Activated gamma-delta T cell treated with Interleukin-2 at 50 U/mL for 16 hours (primary cell): ENCODE data around the gene ACTR3C.
A peak's percentile ranks its signal among the peaks of the same experiment; 100 is the strongest.

ENCODE experiments used
- DNase-seq: peaks from one replicate; pipeline ENCODE4 v3.0.0-alpha.2; 2020

The ACTR3C gene

DNA sequence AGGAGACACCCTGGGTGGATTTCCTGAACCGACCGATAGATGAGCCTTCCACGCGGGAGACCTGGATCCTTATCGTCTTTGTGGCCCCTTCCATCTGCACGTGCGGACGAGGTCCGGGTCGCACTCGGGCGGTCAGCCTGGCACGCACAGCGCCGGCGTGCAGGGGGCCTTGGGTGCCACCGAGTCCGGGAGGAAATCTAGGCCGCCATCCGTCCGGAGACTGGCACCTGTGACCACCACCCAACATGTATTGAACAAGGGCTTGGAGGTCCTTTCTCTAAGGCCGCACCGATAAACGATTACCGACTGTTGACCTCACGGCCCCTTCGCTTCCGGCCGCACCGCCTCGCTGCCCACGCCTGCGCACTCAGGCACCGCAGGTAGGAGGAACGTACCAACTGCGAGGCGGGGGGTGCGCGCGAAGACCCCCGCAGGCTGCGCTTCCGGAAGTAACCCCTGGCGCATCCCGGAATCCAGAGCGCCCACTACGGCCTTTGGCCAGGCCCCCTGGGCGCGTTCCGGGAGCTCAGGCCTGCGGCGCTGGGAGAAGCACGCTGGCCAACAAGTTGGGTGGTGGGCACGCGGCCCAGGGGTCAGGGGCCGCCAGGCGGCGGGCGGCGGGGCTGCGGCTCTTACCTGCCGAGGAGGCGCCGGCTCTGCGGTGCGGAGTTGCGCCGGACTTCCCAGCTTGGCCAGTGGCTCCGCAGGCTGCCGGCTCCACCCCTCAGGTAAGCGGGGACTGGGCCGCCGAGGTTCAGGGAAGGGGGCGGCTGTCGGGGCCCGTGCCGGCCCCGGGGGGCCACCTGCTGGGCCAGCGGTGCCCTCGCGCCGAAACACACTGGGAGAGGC is at the start of gene ACTR3C, which contains the start of gene LRRC61:
Gene ACTR3C (minus strand): TSS at position 713 of the 849 bp plus-strand sequence. CDS start 28,249 bp downstream, outside the sequence.
Gene LRRC61 (plus strand): TSS at position 523 of the 849 bp plus-strand sequence. CDS start 13,507 bp downstream, outside the sequence.
- peak; percentile 59 for DNase-seq

DNA sequence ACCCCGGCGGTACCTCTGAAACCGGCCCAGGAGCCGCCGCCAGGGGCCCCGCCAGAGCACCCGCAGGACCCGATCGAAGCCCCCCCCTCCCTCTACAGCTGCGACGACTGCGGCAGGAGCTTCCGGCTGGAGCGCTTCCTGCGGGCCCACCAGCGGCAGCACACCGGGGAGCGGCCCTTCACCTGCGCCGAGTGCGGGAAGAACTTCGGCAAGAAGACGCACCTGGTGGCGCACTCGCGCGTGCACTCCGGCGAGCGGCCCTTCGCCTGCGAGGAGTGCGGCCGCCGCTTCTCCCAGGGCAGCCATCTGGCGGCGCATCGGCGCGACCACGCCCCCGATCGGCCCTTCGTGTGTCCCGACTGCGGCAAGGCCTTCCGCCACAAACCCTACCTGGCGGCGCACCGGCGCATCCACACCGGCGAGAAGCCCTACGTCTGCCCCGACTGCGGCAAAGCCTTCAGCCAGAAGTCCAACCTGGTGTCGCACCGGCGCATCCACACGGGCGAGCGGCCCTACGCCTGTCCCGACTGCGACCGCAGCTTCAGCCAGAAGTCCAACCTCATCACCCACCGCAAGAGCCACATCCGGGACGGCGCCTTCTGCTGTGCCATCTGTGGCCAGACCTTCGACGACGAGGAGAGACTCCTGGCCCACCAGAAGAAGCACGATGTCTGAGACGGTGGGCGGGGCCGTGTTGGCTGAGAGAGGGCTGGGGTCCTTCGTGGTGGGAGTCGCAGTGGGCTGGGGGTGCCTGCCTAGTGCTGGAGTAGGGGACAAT is 49.1 kb upstream of the ACTR3C start:
- DNase-seq, result no peak

GRCh38 chr7:150371996-150372270 is 48.6 kb upstream of the ACTR3C start:
- no peak for DNase-seq

GRCh38 chr7:150371131-150371995 is 48.0 kb upstream of the ACTR3C start:
- no peak for DNase-seq

DNA sequence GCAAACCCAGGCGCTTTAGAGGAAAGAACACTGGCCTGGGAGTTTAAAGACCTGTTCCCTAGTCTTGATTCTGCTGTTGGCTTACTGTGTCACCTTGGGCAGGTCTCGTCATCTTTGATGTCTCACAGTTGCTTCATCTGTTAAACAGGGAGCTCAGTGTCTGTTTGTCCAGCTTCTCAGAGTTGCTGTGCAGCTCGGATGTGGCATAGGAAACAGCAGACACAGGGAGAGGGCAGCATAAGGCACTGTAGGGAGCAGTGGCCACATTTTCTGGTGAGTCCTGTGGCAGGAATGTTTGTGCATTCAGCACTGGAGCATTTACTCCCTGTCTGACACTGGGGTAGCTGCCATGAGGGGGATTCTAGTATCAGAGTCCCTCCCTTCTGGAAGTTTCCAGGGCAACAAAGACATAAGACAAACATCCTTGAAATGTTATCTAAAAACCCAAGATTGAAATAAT is 47.3 kb upstream of the ACTR3C start:
- no peak for DNase-seq

DNA sequence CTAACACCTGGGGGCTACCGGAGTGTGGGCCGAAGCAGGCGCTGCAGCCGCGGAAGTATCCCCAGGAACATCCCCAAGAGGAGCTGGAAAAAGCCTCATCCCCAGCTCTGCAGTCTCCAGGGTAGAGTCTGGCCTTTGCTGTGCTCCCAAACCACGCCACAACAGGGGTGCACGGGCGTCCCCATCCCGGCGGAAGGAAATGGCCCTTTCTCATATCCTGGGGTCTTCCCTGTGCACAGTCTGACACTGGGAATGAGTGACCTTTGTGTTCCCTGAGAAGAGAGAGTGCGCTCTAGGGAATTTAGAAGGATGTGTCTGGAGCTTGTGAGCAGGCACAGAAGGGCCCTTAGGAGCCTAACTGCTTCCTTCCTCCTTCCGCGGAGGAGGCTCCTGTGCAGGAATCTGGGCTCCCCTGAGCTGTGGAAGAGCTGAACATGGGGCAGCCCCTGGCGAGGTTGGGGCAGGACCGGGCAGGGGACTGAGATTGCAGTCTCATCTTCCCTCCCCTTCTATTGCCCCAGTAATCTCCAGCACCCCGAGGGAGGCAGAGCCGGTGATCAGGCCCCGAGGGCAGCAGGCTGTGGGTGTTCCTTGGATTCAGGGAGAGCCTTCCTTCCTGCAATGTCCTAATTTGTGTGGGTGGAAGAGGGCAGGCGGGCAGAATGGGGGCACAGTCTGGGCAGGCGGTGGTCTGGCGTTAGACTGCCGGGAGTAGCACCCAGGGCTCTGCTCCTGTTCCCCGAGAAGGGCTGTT is 46.6 kb upstream of the ACTR3C start:
- no peak for DNase-seq

GRCh38 chr7:150368884-150369747 is 45.8 kb upstream of the ACTR3C start:
- peak; percentile 44 for DNase-seq

GRCh38 chr7:150368096-150368883 is 44.9 kb upstream of the ACTR3C start, which contains the start of gene REPIN1:
Gene REPIN1, plus strand, starts transcription at chr7:150368822. Its CDS starts 890 bp downstream, at chr7:150369712.
- DNase-seq, result peak; percentile 82

DNA sequence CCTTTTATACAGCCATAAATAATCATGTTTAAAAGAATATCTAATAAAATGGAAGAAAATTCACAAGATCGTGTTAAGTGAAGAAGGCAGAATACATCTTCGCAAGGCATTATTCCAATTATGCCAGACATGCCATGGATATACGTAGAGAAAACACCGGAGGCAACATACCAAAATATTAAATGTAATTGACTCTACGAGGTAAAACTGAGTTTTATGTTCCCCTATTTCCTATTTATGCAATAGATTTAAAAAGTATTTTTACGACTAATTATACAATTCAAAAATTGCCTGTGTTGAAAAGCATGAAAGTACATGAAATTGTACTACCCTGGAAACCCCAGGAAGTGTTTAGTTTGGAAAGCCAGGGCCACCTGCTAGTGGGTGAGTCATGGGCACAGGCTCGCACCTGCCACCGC is 44.3 kb upstream of the ACTR3C start:
- DNase-seq, result no peak

DNA sequence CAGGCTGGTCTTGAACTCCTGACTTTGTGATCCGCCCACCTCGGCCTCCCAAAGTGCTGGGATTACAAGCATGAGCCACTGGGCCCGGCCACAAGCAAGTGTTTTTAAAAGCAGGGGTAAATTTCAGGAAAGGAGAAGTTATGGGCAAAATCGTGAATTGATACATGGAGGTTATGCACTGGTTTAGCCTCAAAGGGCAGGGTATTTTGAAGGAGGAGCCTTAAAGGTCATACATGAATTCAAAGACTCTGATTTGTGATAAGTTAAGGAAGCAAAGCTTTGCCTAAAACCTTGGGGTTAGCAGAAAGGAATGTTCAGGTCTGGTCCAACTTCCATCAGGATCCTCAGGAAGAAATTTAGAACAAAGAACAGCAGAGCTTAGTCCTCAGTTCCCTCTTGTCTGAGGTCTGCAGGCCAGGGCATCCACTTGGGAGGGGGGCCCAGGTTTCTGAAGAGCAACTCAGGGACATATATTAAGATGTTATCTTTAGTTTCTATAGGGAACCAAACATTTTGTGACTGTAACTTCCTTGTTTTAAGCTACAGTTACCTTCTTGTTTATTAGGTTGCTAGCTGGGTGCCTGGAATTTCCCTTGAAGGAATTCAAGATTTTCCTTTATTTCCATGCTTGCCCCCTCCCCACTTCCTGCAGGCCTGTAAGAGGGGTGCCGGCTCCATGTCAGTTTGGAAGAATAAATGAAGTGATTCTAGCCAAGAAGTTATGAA is 42.5 kb upstream of the ACTR3C start:
- no peak for DNase-seq

DNA sequence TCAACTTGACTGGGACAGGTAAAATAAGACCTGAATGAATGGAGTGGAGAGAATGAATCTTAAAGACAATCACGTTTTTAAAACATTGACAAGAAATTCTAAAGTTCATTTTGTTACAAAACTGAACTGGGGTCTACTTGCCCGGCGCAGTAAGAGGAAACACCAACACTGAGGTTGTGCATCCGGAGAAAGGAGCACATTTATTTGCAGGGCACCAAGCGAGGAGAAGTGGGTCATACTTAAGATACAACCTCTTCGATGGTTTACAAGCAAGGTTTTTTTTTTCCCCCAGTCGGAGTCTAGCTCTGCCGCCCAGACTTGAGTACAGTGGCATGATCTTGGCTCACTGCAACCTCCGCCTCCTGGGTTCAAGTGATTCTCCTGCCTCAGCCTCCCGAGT is 41.8 kb upstream of the ACTR3C start:
- no peak for DNase-seq

- no peak for DNase-seq
Measured at GRCh38 chr7:150363872-150364271, 40.5 kb upstream of the ACTR3C start.

DNA sequence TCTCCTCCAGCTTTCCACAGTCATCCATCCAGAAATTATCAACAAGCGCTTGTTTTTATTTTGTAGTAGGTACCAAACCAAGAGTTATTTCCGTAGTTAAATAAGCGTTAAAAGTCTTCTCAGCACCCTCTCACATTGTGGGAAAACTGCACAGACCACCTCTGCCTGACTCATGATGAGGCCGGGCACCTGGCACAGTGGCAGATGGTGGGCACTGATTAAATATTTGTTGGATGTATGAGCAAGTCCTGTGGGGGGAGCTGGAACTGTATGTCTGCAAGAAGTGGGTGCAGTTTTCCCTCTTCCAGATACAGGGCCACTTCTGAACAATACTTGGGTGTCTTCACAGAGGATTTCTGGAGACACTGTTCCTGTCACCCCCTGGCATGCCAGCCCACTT is 40.0 kb upstream of the ACTR3C start:
- no peak for DNase-seq

DNA sequence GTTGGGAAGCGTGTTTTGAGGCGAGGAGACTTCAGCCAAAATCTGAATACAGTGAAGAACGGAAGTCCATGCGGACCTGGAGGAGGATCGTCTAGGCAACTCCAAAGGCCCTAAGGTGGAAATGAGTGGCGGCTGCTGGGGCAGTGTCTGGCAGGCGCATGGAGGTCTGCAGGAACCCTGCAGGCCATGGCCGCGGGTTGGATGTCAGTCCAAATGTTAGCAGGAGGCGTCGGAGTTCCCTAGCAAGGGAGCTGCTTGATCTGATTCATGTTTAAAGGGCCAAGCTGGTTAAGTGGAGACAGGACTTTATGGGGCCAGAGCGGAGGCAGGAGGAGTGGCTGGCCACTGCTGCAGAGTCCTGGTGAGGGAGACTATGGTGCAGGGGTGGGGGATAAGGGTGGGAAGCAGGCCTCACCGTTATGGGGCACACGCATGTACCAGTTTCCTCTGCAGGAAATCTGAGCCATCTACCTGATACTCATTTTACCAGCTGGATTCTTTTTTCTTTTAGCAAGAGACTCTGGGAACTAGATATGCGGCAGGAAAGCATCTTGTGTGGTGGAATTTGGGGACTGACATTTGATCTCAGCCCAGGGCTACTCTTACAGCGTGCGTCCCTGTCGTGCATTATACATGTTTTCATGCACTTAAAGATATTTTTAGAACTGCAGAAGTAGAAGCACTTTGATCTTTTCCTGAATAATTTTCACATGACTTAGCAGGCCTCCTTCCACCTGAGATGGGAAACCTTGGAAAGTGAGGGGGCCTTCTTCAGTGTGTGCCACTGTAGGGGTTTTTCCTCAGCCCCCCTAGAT is 38.7 kb upstream of the ACTR3C start:
- no peak for DNase-seq

DNA sequence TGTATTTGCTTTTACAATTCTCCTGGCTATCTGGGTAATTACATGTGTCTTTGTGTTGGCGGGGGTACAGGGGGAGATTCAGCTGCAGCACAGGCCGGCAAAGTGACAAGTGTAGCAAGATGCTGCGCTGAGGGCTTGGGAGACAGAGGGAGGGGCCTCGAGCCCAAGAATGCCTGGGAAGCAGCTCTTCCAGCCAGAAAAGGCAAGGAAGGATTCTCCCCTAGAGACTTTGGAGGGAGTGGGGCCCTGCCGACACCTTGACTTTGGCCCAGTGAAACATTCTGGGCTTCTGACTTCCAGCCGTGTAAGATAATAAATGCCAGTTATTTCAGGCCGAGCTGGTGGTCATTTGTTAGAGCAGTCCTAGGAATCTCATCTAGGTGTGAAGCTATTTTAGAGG is 38.1 kb upstream of the ACTR3C start:
- DNase-seq, result no peak

GRCh38 chr7:150360363-150361058 is 37.2 kb upstream of the ACTR3C start:
- no peak for DNase-seq

- DNase-seq, result no peak
Measured at GRCh38 chr7:150359622-150360362, 36.4 kb upstream of the ACTR3C start.
